CD4-positive, alpha-beta T cell treated with Interleukin-10 for 1 hour (primary cell): Measurements from ENCODE around the gene EPG5.
A peak's percentile ranks its signal among the peaks of the same experiment; 100 is the strongest.
"Not testable (repeated sequence)": the region's sequence is repeated elsewhere in the genome, so short reads cannot be mapped to it uniquely, and the experiment has no call there.

Experiments used
- DNase-seq: peaks from one replicate; pipeline ENCODE4 v3.0.0-alpha.2; 2020

Gene EPG5

DNA sequence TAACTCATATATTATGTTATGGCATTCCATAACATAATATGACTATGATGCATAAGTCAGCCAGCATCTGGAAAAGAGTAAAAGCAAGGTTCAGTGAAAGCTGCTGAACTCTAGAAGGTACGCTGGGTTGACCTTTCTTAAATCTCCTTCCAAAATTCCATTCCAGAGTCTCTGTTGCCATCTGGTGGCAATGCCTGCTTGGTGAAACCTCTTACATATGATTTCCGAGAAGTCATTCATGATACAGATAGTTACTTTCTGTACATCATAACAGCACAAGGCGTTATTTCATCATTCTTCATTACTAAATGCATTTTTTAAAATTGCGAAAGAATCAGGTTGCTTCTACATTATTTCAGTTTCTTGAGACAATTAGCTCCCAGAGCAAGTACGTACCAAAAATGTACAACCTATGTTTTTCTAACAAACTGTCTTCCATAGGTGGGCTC, 7.0 kb upstream of the EPG5 start:
- peak; percentile 84 for DNase-seq

DNA sequence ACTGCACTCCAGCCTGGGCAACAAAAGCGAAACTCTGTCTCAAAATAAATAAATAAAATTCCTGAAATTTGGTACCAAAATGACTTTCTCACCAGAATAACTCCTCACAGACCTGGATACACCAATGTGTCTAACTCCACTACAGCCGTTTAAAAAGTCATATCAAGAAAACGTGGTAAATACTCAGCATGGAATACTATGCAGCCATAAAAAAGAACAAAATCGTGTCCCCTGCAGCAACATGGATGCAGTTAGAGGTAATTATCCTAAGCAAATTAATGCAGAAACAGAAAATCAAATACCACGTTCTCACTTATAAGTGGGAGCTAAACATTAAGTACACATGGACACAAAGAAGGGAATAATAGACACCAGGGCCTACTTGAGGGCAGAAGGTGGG, 2.2 kb downstream of the EPG5 start:
- DNase-seq: not testable (repeated sequence)

DNA sequence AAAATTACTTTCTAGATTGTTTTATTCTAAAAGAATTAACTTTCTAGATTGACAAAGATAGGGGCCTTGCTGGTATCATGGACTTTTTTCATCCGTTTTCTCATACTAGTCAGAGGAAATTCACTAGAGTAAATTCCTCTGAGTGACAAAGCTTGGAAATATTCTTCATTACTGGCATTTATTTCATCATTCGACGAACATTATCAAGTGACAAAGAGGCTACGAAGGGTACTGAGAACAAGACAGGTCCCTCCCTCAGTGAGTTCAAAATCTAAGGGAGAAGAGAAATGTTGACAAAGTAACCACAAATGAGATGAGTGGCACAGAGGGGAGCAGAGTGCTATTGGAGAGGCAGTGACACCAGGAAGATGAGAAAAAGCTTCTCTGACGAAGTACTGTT, 4.3 kb downstream of the EPG5 start:
- peak; percentile 45 for DNase-seq

DNA sequence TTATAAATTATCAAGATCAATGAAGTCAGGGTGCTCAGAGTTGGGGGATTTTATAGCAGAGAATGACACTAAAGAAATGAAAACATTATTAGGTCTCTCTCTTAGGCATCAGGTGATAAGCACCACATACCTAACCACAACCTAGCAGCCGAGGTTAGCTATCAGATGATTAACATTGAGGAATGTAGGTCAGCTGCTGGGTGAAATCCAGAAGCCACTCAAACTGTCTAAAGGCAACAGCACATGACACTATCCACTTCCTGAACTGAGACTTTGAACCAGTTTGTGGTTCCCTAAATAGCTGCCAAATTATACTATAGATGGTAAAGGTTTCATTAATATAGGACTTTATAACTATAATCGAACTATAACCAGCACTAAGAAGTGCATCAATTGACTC, 4.7 kb downstream of the EPG5 start:
- peak; percentile 80 for DNase-seq

DNA sequence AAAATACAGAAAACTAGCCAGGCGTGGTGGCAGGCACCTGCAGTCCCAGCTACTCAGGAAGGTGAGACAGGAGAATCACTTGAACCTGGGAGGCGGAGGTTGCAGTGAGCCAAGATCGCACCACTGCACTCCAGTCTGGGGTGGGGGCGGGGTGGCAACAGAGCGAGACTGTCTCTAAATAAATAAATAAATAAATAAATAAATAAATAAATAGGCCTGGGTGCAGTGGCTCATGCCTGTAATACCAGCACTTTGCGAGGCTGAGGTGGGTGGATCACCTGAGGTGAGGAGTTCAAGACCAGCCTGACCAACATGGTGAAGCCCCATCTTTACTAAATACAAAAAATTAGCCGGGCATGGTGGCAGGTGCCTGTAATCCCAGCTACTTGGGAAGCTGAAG, 7.6 kb downstream of the EPG5 start:
- DNase-seq: not testable (repeated sequence)

DNA sequence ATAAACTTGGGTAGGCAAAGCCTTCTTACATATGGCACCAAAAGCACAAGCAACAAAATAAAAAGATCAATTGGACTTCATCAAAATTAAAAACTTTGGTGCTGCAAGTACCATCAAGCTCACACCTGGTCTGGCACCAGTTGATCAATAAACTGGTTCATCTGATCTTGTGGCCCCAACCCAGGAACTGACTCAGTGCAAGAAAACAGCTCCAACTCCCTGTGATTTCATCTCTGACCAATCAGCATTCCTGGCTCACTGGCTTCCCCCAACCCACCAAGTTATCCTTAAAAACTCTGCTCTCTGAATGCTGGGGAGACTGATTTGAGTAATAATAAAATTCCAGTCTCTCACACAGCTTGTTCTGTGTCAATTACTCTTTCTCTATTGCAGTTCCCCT, 8.4 kb downstream of the EPG5 start:
- no peak for DNase-seq

DNA sequence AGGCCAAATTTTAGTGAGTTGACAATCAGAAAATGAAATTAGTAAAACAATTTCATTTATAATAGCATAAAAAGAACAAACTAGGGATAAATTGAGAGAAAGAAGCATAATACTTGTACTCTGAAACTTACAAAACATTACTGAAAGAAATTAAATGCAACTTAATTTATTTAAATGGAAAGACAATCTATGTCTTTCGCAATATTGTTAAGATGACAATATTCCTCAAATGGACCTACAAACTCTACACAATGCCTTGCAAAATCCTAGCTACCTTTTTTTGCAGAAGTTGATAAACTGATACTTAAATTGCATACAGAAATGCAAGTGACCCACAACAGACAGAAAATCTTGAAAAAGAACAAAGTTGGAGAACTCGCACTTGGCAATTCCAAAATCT, 9.1 kb downstream of the EPG5 start:
- DNase-seq: no peak

DNA sequence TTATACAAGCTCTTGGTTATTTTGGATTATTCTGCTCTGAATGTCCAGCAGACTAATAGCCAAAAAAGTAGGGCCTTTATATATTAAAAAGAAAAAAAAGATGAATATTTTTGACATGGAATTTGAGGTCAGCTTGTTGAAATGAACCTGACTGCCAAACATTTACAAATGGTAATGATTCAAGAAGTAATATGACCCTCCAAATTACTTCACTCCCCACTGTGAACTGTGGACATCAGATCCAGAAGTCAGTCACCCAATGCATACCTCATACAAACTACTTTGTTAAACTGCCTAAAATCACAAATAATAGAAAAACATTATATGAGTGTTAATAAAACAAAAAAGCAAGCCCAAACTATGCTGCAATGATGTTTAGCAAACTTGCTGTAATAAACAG, 10.0 kb downstream of the EPG5 start:
- DNase-seq: no peak

DNA sequence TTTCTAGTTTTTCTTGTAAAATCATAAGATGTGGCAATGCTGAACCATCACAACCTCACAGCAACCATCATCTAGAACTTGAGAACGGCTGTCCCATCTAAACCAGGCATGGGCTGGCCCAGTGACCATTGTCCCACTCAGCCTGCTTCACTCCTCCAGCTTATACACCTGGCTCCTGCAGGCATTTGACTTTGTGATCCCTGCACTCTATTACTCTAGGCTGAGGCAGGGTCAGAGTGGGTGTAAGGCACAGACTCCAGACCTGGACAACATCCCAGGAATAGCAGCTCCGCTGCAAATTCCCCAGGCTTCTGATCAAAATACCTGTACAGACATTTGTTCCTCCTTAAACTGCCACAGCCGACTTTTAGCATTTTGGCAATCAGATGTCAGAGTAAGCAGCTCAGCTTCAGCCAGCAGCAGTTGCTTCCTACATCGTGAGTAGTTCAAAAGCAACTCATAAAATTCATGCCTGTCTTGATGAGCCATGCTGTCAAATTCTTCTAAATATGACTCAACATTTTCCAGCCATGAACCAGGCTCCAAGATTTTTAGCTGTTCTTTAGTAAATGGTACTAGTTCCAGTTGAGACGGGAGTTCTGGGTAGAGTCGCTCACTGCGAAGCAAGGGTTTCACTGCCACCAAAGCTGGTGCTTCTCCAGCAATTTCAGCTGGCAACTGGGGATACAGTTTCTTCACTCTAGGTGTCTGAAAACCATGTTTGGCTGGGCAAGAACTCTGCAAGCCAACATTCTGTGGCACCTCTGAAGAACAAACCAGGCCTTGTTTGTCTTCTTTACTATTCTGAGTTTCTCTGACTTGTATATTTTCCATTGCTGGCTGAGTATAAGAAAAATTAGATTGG, 12.8 kb downstream of the EPG5 start:
- DNase-seq: no peak

DNA sequence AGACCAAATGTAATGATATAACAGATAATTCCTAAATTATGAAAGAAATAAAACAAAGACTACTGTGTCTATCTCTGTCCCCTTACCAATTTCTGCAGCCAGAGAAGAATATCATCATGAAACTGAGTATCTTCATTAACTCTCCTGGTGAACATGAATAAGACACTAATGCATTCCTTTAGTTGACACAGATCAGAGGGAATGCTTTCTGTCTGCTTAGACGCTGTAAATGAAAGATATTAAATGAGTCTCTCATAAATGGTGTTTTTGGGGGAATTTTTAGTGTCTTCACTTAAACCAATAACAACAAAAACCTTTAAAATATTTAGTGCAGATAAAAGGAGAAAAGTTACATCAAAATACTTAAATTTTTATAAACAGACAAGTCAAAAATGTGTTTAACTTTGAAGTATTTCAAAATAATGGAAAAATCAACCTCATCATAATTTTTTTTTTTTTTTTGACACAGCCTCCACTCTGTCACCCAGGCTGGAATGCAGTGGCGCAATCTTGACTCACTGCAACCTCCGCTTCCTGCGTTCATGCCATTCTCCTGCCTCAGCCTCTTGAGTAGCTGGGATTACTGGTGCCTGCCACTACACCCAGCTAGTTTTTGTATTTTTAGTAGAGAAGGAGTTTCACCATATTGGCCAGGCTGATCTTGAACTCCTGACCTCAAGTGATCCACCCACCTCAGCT, 16.0 kb downstream of the EPG5 start:
- no peak for DNase-seq

DNA sequence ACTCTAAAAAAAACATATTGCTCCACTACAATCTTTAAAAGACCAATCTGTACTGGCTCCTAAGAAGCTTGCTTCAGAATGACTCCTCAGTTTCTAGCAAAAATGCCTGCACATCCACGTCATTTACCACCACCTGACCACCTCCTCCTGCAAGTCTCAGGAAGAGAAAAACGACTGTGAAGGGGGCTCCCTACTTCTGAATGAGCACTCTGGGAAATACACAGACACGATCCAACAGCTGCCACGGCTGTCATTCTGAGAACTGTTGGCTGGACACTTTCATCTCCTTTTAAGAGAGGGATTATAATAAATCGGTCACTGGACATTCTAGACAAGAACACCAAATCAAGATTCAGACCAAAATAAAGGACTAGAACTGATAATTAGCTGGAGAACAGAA, 21.5 kb downstream of the EPG5 start:
- DNase-seq: no peak

DNA sequence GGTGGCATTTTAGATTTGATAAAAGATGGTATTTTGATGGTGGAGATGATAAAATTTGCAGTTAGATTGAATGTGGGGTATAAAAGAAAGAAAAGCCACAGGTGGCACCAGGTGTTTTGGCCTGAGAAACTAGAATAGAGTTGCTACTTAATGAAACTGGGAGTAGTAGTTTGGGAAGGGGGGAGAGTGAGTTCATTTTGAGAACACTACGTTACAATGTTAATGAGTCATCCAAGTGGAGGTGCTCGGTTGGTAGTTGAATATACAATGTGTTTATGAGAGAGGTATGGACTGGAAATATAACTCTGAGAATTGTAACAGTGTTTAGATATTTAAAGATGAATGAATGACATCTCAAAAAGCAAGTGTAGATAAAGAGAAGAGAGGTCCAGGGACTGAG, 26.4 kb downstream of the EPG5 start:
- no peak for DNase-seq

DNA sequence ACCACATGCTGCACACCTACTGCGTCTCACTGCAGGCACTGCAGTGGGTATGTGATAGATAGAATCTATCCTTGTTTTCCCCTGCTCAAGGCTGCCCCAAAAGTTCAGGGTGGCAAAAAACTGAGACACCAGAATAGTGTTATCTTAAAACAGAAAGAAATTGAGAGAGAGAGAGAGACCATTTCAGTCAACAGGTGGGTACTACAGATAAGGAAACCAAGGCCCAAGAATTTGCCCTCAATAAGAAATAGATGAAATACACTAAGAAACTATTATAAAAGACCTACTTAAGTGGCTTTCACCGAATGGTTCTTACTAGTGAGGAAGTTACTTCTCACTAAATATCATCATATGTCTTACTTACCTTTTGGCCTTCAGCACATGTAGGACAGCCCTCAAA, 27.9 kb downstream of the EPG5 start:
- DNase-seq: no peak

DNA sequence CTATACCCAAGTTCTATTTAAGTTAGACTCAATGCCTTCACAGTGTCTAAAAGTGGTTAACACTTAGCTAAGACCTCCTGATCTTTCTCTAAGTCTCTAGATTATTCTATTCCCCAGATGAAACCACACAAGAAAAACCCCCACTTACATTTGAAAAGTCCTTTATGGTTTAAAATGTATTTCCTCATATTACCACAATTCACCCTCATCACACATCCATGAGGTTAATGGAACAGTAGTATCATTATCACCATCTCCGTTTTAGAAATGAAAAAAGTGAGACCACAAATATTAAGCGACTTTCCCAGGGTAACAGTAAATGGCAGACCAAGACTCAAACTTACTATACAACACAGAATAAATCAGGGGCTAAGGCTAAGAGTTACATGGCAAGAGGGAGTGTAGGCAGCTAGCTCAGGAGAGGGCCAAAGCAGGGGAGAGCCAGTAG, 28.6 kb downstream of the EPG5 start:
- peak; percentile 63 for DNase-seq

DNA sequence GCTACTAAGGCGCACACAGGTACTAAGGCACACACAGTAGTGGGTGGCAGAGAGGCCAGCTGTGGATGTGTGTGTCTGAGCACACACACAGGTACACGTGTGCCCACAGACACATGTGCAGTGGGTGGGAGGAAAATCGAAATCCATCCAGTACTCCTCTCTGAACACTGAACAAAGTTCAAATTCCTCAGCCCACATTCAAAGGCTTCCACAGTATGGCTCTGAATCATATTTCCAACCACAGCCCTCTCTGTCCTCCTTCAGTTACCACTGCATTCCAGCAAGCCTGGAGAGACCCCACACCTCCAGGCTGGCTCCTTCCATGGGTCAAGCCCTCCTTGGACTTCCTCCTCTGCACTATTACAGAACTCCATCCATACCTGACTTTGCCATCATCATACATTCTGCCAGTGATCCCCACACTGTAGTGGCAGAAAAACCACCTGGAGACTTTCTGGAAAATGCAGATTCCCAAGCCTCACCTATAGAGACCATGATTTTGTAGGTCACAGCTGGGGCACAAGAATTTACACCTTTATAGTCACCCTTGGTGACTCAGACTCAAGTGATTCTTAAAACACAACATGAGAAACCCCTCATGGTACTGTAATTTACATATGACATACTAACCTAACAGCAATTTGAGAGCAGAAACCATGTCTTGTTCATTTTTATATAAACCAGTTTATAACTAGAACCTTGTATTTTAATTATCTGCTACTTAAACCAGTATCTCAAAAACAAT, 31.4 kb downstream of the EPG5 start:
- DNase-seq: no peak

DNA sequence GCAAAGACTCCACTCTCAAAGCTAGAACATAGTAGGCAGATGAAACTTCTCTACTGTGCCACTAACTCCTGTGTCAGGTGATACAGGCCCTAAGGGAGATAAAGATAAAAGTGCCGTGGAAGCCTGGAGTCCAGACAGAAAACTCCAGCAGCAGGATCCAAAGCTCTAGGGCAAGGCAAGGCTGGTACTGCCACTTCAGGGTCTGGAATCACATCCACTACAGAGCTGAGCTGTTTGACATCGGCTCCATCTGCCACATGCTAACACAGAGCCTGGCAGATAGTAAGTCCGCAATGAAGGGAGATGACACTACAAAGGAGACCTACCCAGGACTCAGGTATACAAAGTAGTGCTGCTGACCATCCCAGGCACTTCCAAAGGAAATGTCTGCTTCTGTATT, 34.4 kb downstream of the EPG5 start:
- DNase-seq: no peak

DNA sequence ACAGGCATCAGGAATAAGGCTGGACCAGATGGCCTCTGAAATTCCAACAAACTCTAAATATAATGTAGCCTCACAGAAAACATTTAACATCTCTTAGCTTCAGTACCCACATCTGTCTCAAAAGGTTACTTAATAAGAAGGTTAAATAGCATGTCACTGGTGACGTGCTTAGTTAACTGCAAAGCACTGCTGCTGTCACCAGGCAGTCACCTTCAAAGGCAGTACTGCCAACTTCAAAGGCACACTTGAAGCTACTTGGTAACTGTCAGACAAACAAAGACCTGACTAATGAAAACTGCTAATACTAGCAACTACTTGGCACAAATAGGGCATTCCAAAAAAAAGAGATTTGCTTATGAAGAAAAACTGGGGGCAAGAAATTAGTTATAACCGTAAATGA, 36.2 kb downstream of the EPG5 start:
- DNase-seq: no peak

DNA sequence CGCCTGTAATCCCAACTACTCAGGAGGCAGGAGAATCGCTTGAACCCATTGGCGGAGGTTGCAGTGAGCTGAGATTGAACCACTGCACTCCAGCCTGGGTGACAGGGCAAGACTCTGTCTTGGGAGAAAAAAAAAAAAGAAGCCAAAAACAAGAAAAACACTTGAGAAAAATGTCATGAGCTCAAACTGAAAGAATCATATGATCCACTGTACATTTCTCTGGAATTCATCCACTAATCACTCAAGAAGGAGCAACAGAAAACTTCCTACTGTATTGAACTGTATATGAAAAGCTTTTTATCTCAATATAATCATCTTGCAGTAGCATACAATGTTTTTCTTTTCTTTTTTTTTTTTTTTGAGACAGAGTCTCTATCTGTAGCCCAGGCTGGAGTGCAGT, 40.4 kb downstream of the EPG5 start:
- DNase-seq: no peak

DNA sequence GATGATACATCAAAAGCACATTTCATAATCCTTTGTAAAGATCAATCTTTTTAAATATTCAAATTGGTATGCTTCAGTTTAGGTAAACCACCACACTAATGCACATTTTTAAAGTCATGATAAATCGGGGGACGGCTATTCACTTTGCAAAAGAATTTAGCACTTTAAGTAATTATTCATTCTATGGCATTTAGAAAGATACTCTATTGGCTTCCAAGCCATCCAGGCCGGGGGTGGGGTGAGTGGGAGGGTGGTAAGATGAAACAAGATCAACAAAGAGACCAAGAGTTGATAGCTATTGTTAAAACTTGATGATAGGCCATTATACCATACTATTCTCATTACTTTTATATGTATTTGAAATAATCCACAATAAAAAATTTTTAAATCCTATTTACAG, 41.0 kb downstream of the EPG5 start:
- DNase-seq: no peak

DNA sequence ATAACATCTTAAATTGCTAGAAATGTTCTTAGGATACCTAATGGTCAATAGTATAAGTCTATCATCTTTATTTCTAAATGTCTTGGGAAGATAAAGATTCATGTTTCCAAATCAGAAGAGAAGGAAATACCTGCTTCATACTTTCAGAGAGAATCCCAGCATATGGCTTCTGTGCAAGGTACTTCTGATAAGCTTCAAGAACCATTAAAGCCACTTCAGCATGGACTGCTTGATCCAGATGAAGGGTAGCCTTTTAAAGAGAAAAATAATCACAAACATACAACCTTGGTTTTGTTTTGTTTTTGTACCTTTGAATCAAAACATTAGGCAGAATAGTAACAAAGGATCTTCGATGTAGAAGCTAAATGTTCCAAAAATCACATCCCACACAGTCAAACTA, 44.0 kb downstream of the EPG5 start:
- no peak for DNase-seq

DNA sequence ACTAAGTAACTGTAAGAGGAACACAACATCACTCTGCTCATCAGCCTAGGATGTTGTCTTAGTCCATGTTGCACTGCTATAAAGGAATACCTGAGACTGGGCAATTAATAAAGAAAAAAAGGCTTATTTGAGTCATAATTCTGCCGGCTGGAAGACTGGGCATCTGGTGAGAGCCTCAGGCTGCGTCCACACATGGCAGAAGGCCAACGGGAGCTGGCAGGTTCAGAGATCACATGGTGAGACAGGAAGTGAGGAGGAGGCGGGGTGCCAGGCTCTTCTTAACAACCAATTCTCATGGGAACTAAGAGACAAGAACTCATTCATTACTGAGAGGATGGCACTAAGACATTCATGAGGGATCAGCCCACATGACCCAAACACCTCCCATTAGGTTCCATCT, 46.8 kb downstream of the EPG5 start:
- DNase-seq: no peak

DNA sequence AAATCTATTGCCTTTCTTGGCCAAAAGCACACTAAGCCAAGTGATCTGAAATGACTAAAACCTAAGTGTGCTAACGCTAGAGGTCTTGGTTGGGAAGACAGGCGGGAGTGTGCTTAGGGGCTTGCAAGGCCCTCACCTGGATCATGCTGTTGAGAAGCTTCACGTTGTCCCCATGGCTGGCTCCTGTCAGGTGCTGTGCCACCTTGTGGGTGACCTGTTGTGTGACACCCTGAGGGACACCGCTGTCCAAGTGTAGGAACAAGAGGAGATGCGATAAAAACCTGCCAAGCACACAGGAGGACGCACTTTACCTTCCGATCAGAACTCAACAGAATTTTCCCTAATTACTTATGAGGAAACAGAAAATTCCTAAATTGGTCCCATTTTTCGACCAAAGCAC, 50.8 kb downstream of the EPG5 start:
- DNase-seq: no peak

DNA sequence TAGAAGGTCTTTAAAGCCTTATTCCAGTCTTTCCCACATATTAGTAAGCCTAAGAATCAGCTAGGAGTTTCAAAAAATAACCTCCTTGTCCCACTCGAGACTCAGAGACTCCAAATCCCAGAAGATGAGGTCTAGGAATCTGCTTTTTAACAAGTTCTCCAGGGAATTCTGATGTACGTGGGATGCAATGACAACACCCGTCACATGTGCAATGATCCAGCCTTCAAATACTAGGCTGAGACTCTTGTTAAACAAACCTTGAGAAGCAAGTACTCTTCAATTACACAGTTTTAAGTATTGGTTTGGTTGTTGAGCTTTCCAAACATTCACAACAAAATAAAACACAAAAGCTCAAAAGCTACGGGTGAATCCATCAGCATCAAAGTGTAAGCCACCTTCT, 53.9 kb downstream of the EPG5 start:
- DNase-seq: no peak
